ENCODE results near the gene IL10RA.
"Not testable (repeated sequence)": the region's sequence is repeated elsewhere in the genome, so short reads cannot be mapped to it uniquely, and the experiment has no call there.

IL10RA gene

DNA sequence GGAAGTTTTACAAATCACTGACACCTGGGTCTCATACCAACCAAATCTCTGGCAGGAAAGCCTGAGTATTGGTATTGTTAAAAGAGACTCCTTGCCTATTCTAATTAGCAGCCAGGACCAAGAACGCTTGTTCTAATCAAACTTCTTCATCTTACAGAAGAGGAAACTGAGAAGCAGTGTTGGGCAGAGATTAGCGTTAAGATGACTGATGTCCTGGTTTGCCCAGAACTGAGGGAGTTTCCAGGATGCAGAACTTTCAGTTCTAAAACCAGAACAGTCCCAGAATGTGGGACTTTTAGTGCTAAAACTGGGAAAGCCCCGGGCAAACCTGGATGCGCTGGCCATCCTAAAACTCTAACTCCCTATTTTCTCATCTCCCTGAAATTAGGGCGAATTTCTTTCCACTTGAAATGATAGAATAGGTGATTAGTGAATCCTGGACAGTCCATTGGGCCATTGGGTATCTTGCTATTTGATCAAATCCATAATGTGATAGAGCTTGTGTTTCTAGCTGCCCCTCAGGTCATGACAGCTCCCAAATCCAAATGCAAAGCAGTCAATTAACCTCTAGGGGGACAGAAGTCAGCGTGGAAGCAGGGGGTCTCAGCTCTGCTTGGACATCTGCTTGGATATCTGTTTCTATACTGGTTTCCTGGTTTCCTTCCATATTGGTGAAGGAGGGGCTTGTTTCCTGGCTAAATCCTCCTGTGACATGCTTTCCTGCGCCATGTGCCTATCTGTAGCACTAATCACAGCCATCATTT lies 41.0 kb upstream of the IL10RA start:
- in situ Hi-C loops (cut with MboI; ENCODE audit: low pct_unique_long_range_greater_than_20kb, low sequenced_read_pairs, unreplicated experiment): loop anchor here (5.0 to 10.0 kb wide), 2 partner anchors 90 to 112 kb away; no protein-coding TSS in a partner anchor
- no peak for TF ChIP-seq CTCF (IDR thresholded peaks at IDR 0.05; ENCODE audit: extremely low read depth, insufficient read depth, missing control alignments)

DNA sequence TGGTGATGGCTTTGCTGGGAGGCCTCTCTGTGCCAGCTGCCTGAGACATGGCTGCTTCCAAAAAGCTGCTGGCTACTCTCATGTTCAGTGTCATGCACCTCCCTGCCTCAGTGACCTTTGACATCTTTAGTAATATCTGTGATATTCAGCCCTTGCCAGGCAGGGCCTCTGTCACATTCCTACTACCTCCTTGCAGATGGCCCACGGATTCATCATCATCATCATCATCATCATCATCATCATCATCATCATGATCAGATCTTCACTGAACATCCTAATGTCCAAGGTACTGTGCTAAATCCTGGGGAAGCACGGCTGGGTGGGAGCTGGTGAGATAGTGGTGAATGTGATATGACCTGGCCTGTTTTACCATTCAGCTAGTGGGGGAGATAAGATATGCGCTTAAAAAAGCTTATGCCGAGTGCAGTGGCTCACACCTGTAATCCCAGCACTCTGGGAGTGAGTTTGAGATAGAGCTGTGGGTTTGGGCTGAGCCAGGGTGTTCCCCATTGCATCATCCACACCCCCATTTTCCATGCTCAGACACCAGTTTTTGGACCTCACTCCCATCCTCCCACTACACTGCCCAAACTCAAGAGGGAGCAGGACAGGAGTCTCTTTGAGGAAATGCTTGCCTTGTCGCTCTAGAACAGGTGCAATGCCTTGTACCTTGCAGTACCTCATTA lies 39.9 kb upstream of the IL10RA start:
- in situ Hi-C loops (cut with MboI; ENCODE audit: low pct_unique_long_range_greater_than_20kb, low sequenced_read_pairs, unreplicated experiment): loop anchor here (5.0 to 10.0 kb wide), 2 partner anchors 91 to 111 kb away; no protein-coding TSS in a partner anchor
- DNase-seq (ENCODE audit: low spot score): no peak
- TF ChIP-seq CTCF (IDR thresholded peaks at IDR 0.05; ENCODE audit: extremely low read depth, insufficient read depth, missing control alignments): no peak

More for the DNA sequence above, 41.0 kb upstream of the IL10RA start:
- DNase-seq (ENCODE audit: low spot score): no peak

DNA sequence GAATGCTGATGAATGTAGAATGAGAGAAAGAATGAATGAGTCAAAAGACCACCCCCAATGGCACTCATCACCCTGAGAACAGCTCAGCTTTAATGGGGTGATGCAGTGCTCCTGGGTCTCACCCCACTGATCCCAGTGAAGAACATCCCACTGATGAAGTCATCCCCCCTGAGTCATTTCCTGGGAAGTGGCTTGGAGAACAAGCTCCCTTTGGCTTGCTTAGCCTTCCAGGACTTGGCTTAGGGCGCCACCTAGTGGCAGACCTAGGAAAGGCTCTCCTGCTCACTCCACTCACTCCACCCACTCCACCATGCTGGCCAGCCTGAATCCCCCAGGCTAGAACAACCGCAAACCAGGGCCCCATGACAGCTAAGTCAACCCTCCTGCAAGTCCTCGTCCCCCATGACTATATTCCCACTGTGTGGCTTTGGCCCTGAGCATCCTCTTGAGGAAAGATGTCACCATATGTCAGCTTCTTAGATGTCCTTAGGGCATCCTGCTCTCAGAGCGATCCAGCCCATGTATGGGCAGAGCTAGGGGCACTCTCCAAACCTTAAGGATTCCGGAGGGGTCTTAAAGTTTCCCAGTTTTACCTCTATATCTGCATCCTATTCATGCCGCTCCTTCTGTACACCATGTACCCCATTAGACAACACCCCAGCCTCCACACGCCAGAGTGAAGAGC lies 39.2 kb upstream of the IL10RA start:
- in situ Hi-C loops (cut with MboI; ENCODE audit: low pct_unique_long_range_greater_than_20kb, low sequenced_read_pairs, unreplicated experiment): loop anchor here (5.0 to 10.0 kb wide), 2 partner anchors 92 to 110 kb away; no protein-coding TSS in a partner anchor
- DNase-seq (ENCODE audit: low spot score): peak; percentile 71
- peak; percentile 95 for TF ChIP-seq CTCF (IDR thresholded peaks at IDR 0.05; ENCODE audit: extremely low read depth, insufficient read depth, missing control alignments)

DNA sequence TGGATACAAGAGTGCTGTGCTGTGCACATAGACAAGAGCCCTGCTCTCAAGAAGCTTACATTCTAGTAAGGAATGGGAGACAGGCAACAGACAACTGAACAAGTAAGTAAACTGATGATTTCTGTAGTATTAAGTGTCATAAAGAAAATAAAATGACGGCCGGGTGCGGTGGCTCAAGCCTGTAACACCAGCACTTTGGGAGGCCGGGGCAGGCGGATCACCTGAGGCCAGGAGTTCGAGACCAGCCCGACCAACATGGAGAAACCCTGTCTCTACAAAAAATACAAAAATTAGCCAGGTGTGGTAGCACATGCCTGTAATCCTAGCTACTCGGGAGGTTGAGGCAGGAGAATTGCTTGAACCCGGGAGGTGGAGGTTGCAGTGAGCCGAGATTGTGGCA lies 38.4 kb upstream of the IL10RA start:
- not testable (repeated sequence) for DNase-seq (ENCODE audit: low spot score)
- in situ Hi-C loops (cut with MboI; ENCODE audit: low pct_unique_long_range_greater_than_20kb, low sequenced_read_pairs, unreplicated experiment): loop anchor here (5.0 to 10.0 kb wide), 2 partner anchors 93 to 110 kb away; no protein-coding TSS in a partner anchor

GRCh38 chr11:117948466-117948865 lies 37.7 kb upstream of the IL10RA start:
- DNase-seq (ENCODE audit: low spot score): not testable (repeated sequence)
- in situ Hi-C loops (cut with MboI; ENCODE audit: low pct_unique_long_range_greater_than_20kb, low sequenced_read_pairs, unreplicated experiment): loop anchor here (5.0 to 10.0 kb wide), 2 partner anchors 94 to 109 kb away; no protein-coding TSS in a partner anchor

DNA sequence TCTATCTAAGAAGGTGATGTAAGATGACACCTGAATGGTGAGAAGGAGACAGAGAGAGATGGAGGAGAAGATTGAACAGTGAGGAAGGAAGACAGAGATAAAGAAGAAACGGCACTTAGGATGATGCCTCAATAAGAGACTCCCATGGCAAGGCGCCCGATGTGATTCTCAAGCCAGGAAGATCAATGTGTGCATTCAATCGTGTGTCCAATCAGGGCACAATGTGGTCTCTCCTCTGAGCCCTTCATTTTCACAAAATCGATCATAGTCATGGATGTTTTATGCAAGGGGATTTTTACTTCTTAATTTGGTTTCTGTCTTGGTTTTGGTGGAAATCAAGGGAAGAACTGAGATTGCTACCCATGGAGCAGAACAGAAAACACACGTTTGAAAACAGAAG lies 37.1 kb upstream of the IL10RA start:
- DNase-seq (ENCODE audit: low spot score): no peak
- no peak for TF ChIP-seq CTCF (IDR thresholded peaks at IDR 0.05; ENCODE audit: extremely low read depth, insufficient read depth, missing control alignments)
- in situ Hi-C loops (cut with MboI; ENCODE audit: low pct_unique_long_range_greater_than_20kb, low sequenced_read_pairs, unreplicated experiment): loop anchor here (5.0 to 10.0 kb wide), 2 partner anchors 94 to 108 kb away; no protein-coding TSS in a partner anchor

- in situ Hi-C loops (cut with MboI; ENCODE audit: low pct_unique_long_range_greater_than_20kb, low sequenced_read_pairs, unreplicated experiment): no loop called here
- TF ChIP-seq CTCF (IDR thresholded peaks at IDR 0.05; ENCODE audit: extremely low read depth, insufficient read depth, missing control alignments): peak; percentile 60
- DNase-seq (ENCODE audit: low spot score): peak; percentile 58
Observed at GRCh38 chr11:117950301-117950700, 35.9 kb upstream of the IL10RA start.

Measured in GM13977 (cell line).